HepG2 (cell line): Measurements from ENCODE around the gene MOV10L1. TPM values are rescaled to one million over a fixed set of nuclear protein-coding genes. Genes with fewer than 3 reads are reported as not detected.

Experiments
- ATAC-seq: fragments of 200-7000 bp; cut with Tn5 transposase; 3 replicates; pipeline ENCODE4 v1.9.1; 2020; ENCODE audit warnings: mild to moderate bottlenecking, moderate library complexity
- BruUV-seq: library from RNA; stranded (reverse); fragments of 400-500 nt; replicated peaks from 2 replicates; lab custom pipeline; 2021; lab: Mats Ljungman, UMichigan
- CTCF ChIA-PET: fragments of 300-600 bp; formaldehyde crosslinking; extraction: SDS; loops from one replicate; lab custom pipeline; 2021; ENCODE audit warnings: low total read pairs, inconsistent platforms, low intra/inter-chr PET ratio; lab: Yijun Ruan, JAX
- POLR2A ChIA-PET: fragments of 350-600 bp; sonication (Branson Sonifier 250); formaldehyde crosslinking; loops from one replicate; lab custom pipeline; 2020; ENCODE audit warnings: antibody characterized with exemption, inconsistent platforms; lab: Yijun Ruan, JAX
- DNase-seq: peaks from one replicate; pipeline ENCODE4 v3.0.0-alpha.2; 2015; ENCODE audit warnings: low spot score
- FAIRE-seq: peaks from 3 replicates; lab custom pipeline; 2011; peaks lifted over from hg19 to GRCh38; lab: Jason Lieb, UNC
- H2AFZ ChIP-seq: one replicate; pipeline ENCODE4 v1.6.1; 2011; ENCODE audit warnings: low read length, inconsistent platforms
- H3K27ac ChIP-seq: fragments of 300-600 bp; 3 replicates; pipeline ENCODE4 v1.8.0; 2011; ENCODE audit warnings: mixed run types, mild to moderate bottlenecking, mixed read lengths, low read length, inconsistent platforms; ENCODE audit not compliant: insufficient read depth; ENCODE audit errors: extremely low read length
- H3K27me3 ChIP-seq, 2 experiments: fragments of 200-600 bp in 1 of 2; 2 replicates in 1 of 2; 3 replicates in 1 of 2; pipeline versions ENCODE4 v1.6.0 to v1.8.0; 2011; ENCODE audit warnings: low read length in 2 of 2, mild to moderate bottlenecking in 2 of 2, moderate library complexity in 2 of 2, inconsistent platforms in 1 of 2; ENCODE audit not compliant: insufficient read depth in 2 of 2, control insufficient read depth in 1 of 2
- H3K36me3 ChIP-seq, 2 experiments: fragments of 200-600 bp in 1 of 2; replicated peaks in 1 of 2; 2 replicates in 1 of 2; 3 replicates in 1 of 2; pipeline versions ENCODE4 v1.5.1 to v1.8.0; 2011; ENCODE audit warnings: low read length in 2 of 2, inconsistent platforms in 1 of 2; ENCODE audit not compliant: insufficient read depth in 2 of 2, control insufficient read depth in 1 of 2
- H3K4me1 ChIP-seq: 2 replicates; pipeline ENCODE4 v1.5.1; 2012; ENCODE audit warnings: low read length, inconsistent platforms; ENCODE audit not compliant: insufficient read depth
- H3K4me2 ChIP-seq: 2 replicates; pipeline ENCODE4 v1.6.0; 2011; ENCODE audit warnings: low read depth, low read length, inconsistent platforms
- H3K4me3 ChIP-seq, 3 experiments: fragments of 200-600 bp in 1 of 3; sonication (generic), shearing (Covaris generic) in 1 of 3; replicated peaks in 1 of 3; 2 replicates each; pipeline ENCODE4 v1.5.1; 2011 to 2016; ENCODE audit warnings: low read length in 3 of 3, inconsistent platforms in 2 of 3, low read depth in 2 of 3, mild to moderate bottlenecking in 2 of 3, control low read depth in 1 of 3, mixed read lengths in 1 of 3; ENCODE audit not compliant: insufficient read depth in 1 of 3
- H3K79me2 ChIP-seq: one replicate; pipeline ENCODE4 v1.6.1; 2011; ENCODE audit warnings: low read length, inconsistent platforms; ENCODE audit not compliant: insufficient read depth
- H3K9ac ChIP-seq: 2 replicates; pipeline ENCODE4 v1.6.0; 2011; ENCODE audit warnings: mild to moderate bottlenecking, low read depth, low read length, inconsistent platforms; ENCODE audit not compliant: insufficient read depth
- H3K9me3 ChIP-seq: 2 replicates; pipeline ENCODE4 v1.5.1; 2012; ENCODE audit warnings: mild to moderate bottlenecking, low read length
- H4K20me1 ChIP-seq: 2 replicates; pipeline ENCODE4 v1.6.0; 2011; ENCODE audit warnings: inconsistent platforms, mild to moderate bottlenecking, low read length, moderate library complexity; ENCODE audit not compliant: insufficient read depth
- ARID5B ChIP-seq: IDR thresholded peaks from 2 replicates; pipeline ENCODE4 v1.4.0; 2020; ENCODE audit warnings: mild to moderate bottlenecking, missing genetic modification reagents
- ARNTL ChIP-seq: sonication (generic); formaldehyde crosslinking; IDR thresholded peaks from 2 replicates; pipeline ENCODE4 v1.4.0; 2020; ENCODE audit warnings: mild to moderate bottlenecking, missing genetic modification reagents
- ASH2L ChIP-seq: fragments of 300-600, 200-600 bp; sonication (generic); IDR thresholded peaks from 2 replicates; pipeline ENCODE4 v1.7.0; 2017; ENCODE audit warnings: low read depth, mild to moderate bottlenecking, moderate library complexity, mixed read lengths, low read length; ENCODE audit not compliant: insufficient read length
- CREM ChIP-seq, 2 experiments: sonication (generic) in 1 of 2; formaldehyde crosslinking in 1 of 2; IDR thresholded peaks; 2 replicates each; pipeline versions ENCODE4 v1.4.0 to v1.6.1; 2016 to 2020; ENCODE audit warnings: antibody characterized with exemption in 1 of 2, mild to moderate bottlenecking in 1 of 2, missing genetic modification reagents in 1 of 2
- FOSL2 ChIP-seq: sonication (generic); formaldehyde crosslinking; IDR thresholded peaks from 2 replicates; pipeline ENCODE4 v1.4.0; 2020; ENCODE audit warnings: missing genetic modification reagents
- GATAD2A ChIP-seq: IDR thresholded peaks from 2 replicates; pipeline ENCODE4 v1.6.1; 2016
- HMG20A ChIP-seq: IDR thresholded peaks from 2 replicates; pipeline ENCODE4 v1.6.1; 2016; ENCODE audit warnings: borderline replicate concordance
- ISL2 ChIP-seq: sonication (generic); formaldehyde crosslinking; IDR thresholded peaks from 2 replicates; pipeline ENCODE4 v1.5.0; 2020; ENCODE audit warnings: missing genetic modification reagents
- KMT2A ChIP-seq: sonication (generic); formaldehyde crosslinking; IDR thresholded peaks from 2 replicates; pipeline ENCODE4 v1.4.0; 2020; ENCODE audit warnings: missing genetic modification reagents
- PRDM10 ChIP-seq: sonication (generic); formaldehyde crosslinking; IDR thresholded peaks from 2 replicates; pipeline ENCODE4 v1.4.0; 2020; ENCODE audit warnings: low read depth, missing genetic modification reagents
- SMC3 ChIP-seq: IDR thresholded peaks from 2 replicates; pipeline ENCODE4 v1.6.1; 2011; ENCODE audit warnings: low read length, improper control_type of control experiment
- SOX6 ChIP-seq, 2 experiments: fragments of 450-650 bp in 1 of 2; sonication (generic) in 1 of 2; formaldehyde crosslinking in 1 of 2; IDR thresholded peaks; 2 replicates each; pipeline versions ENCODE4 v1.4.0 to v1.6.1; 2017 to 2020; ENCODE audit warnings: antibody characterized with exemption in 1 of 2, mild to moderate bottlenecking in 1 of 2, missing genetic modification reagents in 1 of 2
- TBX2 ChIP-seq: sonication (generic); formaldehyde crosslinking; IDR thresholded peaks from 2 replicates; pipeline ENCODE4 v1.5.0; 2020; ENCODE audit warnings: missing genetic modification reagents, mild to moderate bottlenecking, borderline replicate concordance
- ZFY ChIP-seq: sonication (generic); formaldehyde crosslinking; IDR thresholded peaks from 2 replicates; pipeline ENCODE4 v1.4.0; 2020; ENCODE audit warnings: missing genetic modification reagents
- ZNF124 ChIP-seq: sonication (generic); formaldehyde crosslinking; IDR thresholded peaks from 2 replicates; pipeline ENCODE4 v1.4.0; 2020; ENCODE audit warnings: missing genetic modification reagents
- ZNF350 ChIP-seq: sonication (generic); formaldehyde crosslinking; IDR thresholded peaks from 2 replicates; pipeline ENCODE4 v1.4.0; 2020; ENCODE audit warnings: mild to moderate bottlenecking, low read depth, missing genetic modification reagents, borderline replicate concordance
- ZNF747 ChIP-seq: sonication (generic); formaldehyde crosslinking; IDR thresholded peaks from 2 replicates; pipeline ENCODE4 v1.8.1; 2023; ENCODE audit warnings: missing genetic modification reagents, mild to moderate bottlenecking, borderline replicate concordance
- ZNF792 ChIP-seq: IDR thresholded peaks from 2 replicates; pipeline ENCODE4 v1.6.1; 2016
- ZNF83 ChIP-seq: sonication (generic); formaldehyde crosslinking; IDR thresholded peaks from 2 replicates; pipeline ENCODE4 v1.4.0; 2020; ENCODE audit warnings: missing genetic modification reagents, mild to moderate bottlenecking, borderline replicate concordance
- WGBS: methylation state at CpG from one replicate; pipeline ENCODE4 v1.1.6; 2017; ENCODE audit warnings: low lambda C conversion rate; 5-methylcytosine and 5-hydroxymethylcytosine counted together
- in situ Hi-C: cut with HindIII; loops from 2 replicates; pipeline ENCODE4 v1.10.0; 2017; ENCODE audit warnings: low pct_unique_long_range_greater_than_20kb; ENCODE audit not compliant: extremely low pct_ligation_motif_present
- intact Hi-C: fragments of 100-400 bp; cut with micrococcal nuclease; formaldehyde crosslinking; loops from one replicate; pipeline ENCODE4 v1.10.0; 2022; ENCODE audit not compliant: unreplicated experiment
- polyA plus RNA-seq, 8 experiments: library from polyadenylated mRNA; depleted of rRNA in 3 of 8; stranded (reverse) in 7 of 8; unstranded in 1 of 8; fragments of >200 nt; fragmentation: Illumina TruSeq in 4 of 8; extraction: Trizol in 4 of 8; gene quantifications; 2 replicates each; pipeline versions ENCODE4 v1.2.1 to v1.2.3, GENCODE V29; 2011 to 2016; ENCODE audit warnings: low read depth in 4 of 8, missing spikeins in 1 of 8, mixed read lengths in 1 of 8; ENCODE audit not compliant: insufficient read depth in 1 of 8
- total RNA-seq, 5 experiments: library from RNA; depleted of rRNA; stranded (reverse); fragments of >200 nt; fragmentation: Illumina TruSeq; extraction: Trizol; gene quantifications; 2 replicates each; pipeline ENCODE4 v1.2.3, GENCODE V29; 2016; ENCODE audit warnings: low read depth in 1 of 5

The MOV10L1 gene
- total and polyA plus RNA-seq, 2 of the 13 experiments (the other 11 are each of a cell fraction or from before 2014, with no cell fraction given) = 0.11 to 0.12 TPM

- Histone ChIP-seq H4K20me1 (no peaks in the 10 kb centered on the region), H3K9me3 (no peaks in the 10 kb centered on the region), H3K79me2 (no peaks in the 10 kb centered on the region), H3K4me3 (peak overlapping the region in 1 of 3 experiments; percentile 10; a peak in 1 of 6 replicates), H3K36me3 (no peaks in the 10 kb centered on the region), H3K4me2 (peak overlapping the region; percentile 62), H2AFZ (no peak overlapping the region), H3K27me3 (peaks cover 2 to 24% of the 10 kb centered on the region in 2 experiments), H3K4me1 (peaks cover 80% of the 10 kb centered on the region), H3K27ac (peak overlapping the region; percentile 17), H3K9ac (no peak overlapping the region)
- WGBS = 0% methylated on average over 3 of the region's 3 CpGs
- no TSS peak for BruUV-seq
- DNase-seq (peak; percentile 68), FAIRE-seq (peak; percentile 30), ATAC-seq (no peak; the same call in 2 of the 3 replicates)
- in situ Hi-C loops (no loop called here), intact Hi-C loops (no loop called here)
- POLR2A ChIA-PET = no interaction called here
- CTCF ChIA-PET = no interaction called here
- TF ChIP-seq SOX6 (IDR thresholded peaks at IDR 0.05) (no peak), SOX6 (CRISPR knock-in tag; IDR thresholded peaks at IDR 0.05) (peak; percentile 45; the same call in 1 of the 2 replicates), ZNF124 (no peak), ZNF747 (no peak), CREM (IDR thresholded peaks at IDR 0.05) (0 out of 2 replicates have a peak, but pooled peaks have one; percentile 16), CREM (CRISPR knock-in tag; IDR thresholded peaks at IDR 0.05) (no peak), TBX2 (CRISPR knock-in tag) (peak; percentile 68), ZNF792 (CRISPR knock-in tag) (no peak), SMC3 (peak; percentile 18; the same call in 1 of the 2 replicates), PRDM10 (CRISPR knock-in tag) (no peak), ARNTL (CRISPR knock-in tag) (no peak), KMT2A (CRISPR knock-in tag) (no peak), ZNF350 (CRISPR knock-in tag) (no peak), ZFY (CRISPR knock-in tag) (no peak), FOSL2 (CRISPR knock-in tag) (peak; percentile 66), ZNF83 (CRISPR knock-in tag) (no peak), ISL2 (peak; percentile 56; the same call in 1 of the 2 replicates), ASH2L (peak; percentile 25), HMG20A (CRISPR knock-in tag) (peak; percentile 75), GATAD2A (peak; percentile 89), ARID5B (CRISPR knock-in tag) (peak; percentile 90)
Observed at GRCh38 chr22:50140615-50141014, 50.8 kb downstream of the MOV10L1 start.
